Cerebellar nuclear complex (tissue), 1 donor: ENCODE data around the gene MTCL3.
"Not testable (repeated sequence)": the region's sequence is repeated elsewhere in the genome, so short reads cannot be mapped to it uniquely, and the experiment has no call there.

ENCODE experiments used
- DNase-seq, 2 experiments: peaks; one replicate each; lab custom pipeline; 2025; lab: John Stamatoyannopoulos, UW

The MTCL3 gene

DNA sequence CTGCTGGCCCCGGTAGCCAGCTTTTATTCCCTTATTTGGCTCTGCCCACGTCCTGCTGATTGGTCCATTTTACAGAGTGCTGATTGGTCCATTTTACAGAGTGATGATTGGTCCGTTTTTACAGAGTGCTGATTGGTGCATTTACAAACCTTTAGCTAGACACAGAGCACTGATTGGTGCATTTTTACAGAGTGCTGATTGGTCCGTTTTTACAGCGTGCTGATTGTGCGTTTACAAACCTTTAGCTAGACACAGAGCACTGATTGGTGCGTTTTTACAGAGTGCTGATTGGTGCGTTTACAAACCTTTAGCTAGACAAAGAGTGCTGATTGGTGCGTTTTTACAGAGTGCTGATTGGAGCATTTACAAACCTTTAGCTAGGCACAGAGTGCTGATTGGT is 90.6 kb downstream of the MTCL3 start:
- not testable (repeated sequence) for DNase-seq

DNA sequence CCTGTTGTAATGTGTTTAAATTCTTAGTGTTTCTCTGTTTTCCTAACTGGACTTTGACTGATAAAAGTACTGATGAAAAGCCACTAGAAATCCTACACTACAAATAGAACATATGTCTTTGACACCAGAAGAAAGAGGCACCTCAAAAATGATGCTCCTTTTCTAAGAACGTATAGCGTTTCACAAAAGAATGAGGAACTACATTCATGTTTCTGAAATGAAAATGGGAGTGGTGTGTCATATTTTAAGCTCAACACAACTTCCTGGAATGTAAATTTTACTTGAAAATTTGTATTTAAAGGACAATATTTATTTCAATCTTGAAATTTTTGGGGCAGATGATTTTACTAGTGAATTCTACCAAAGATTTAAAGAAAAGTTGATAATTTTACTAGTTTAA is 95.2 kb downstream of the MTCL3 start:
- no peak for DNase-seq
